BLaER1 treated with 17β-estradiol and CSF1 and Interleukin-3, amounts not matched to agents 10 nM and 100 nM (cell line): ENCODE results near the gene KLHL25.

Experiments used
- H3K27ac ChIP-seq, 11 experiments: shearing (Covaris generic); formaldehyde crosslinking; 2 replicates each; pipeline ENCODE4 v1.8.1; 2022
- H3K27me3 ChIP-seq, 11 experiments: shearing (Covaris generic); formaldehyde crosslinking; 2 replicates each; pipeline ENCODE4 v1.8.1; 2022
- H3K36me3 ChIP-seq, 11 experiments: shearing (Covaris generic); formaldehyde crosslinking; 2 replicates each; pipeline ENCODE4 v1.8.1; 2022
- H3K4me1 ChIP-seq, 10 experiments: shearing (Covaris generic); formaldehyde crosslinking; 2 replicates each; pipeline ENCODE4 v1.8.1; 2022
- H3K4me2 ChIP-seq, 11 experiments: shearing (Covaris generic); formaldehyde crosslinking; 2 replicates each; pipeline ENCODE4 v1.8.1; 2022
- H3K4me3 ChIP-seq, 10 experiments: shearing (Covaris generic); formaldehyde crosslinking; 2 replicates each; pipeline ENCODE4 v1.8.1; 2022
- H3K9ac ChIP-seq, 11 experiments: shearing (Covaris generic); formaldehyde crosslinking; 2 replicates each; pipeline ENCODE4 v1.8.1; 2022
- H3K9me3 ChIP-seq, 11 experiments: shearing (Covaris generic); formaldehyde crosslinking; replicated peaks in 1 of 11; 2 replicates each; pipeline ENCODE4 v1.8.1; 2022
- H4K20me1 ChIP-seq, 11 experiments: shearing (Covaris generic); formaldehyde crosslinking; 2 replicates each; pipeline ENCODE4 v1.8.1; 2022
- Cebpa-rat ChIP-seq, 11 experiments: shearing (Covaris generic); IDR thresholded peaks; 2 replicates each; pipeline ENCODE4 v1.8.1; 2022

KLHL25 gene

DNA sequence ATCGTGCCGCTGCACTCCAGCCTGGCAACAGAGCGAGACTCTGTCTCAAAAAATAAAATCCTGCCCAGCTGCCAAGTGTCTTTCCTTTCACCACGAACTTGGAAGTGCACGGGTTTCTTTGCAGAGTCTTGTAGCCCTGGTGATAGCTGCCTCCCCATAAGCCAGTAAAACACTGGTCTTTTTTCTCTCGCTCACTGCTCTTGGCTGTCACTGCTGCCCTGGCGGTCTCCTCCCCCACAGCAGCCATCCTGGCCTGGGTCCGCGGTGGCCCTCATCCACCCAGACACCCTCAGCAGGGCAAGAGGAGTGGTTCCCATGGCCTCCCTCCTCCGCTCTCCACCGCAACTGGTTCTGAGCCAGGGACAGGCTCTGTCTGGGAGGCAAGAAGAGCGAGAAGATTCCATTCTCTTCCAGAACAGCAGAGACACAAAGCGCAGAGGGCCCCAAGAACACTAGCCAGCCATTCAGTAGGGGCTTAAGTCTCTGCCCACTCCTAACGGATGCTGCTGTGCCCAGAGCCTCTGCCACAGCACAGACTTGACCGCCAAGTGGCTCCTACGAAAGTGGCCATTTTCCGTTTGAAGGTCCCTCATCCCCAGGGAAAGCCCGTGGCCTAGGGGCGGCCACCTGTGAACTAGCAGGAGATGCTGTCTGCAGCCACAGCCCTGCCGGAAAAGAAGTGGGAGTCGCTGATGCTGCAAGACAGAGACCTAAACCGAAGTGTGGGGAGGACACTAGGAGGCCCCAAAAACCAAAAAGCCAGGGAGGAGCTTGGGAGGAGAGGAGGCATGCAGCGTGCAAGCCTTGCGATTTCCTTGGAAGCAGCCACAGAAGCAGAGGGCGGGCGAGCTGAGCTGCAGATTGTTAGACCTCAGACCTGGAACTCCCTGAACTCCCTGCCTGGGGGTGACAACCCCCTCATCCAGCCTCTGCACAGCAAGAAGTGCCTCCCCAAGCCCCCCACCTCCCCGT is 44.1 kb downstream of the KLHL25 start:
- Histone ChIP-seq H3K4me2 (no peak overlapping the region), H3K27ac (0 out of 22 replicates have a peak overlapping the region, but pooled peaks of 1 of the 11 experiments have one; percentile 3), H3K9me3 (no peaks in the 10 kb centered on the region), H3K36me3 (peaks cover 35 to 45% (median 42%) of the 10 kb centered on the region in 11 experiments), H3K27me3 (no peaks in the 10 kb centered on the region), H3K9ac (no peak overlapping the region; a peak in 1 of 22 replicates), H4K20me1 (peaks cover 0 to 82% (median 48%) of the 10 kb centered on the region in 11 experiments; a peak in 14 of 22 replicates), H3K4me3 (no peak overlapping the region), H3K4me1 (peaks cover 9 to 24% (median 16%) of the 10 kb centered on the region in 10 experiments; a peak in 17 of 20 replicates)
- TF ChIP-seq Cebpa-rat (IDR thresholded peaks at IDR 0.05): no peak

DNA sequence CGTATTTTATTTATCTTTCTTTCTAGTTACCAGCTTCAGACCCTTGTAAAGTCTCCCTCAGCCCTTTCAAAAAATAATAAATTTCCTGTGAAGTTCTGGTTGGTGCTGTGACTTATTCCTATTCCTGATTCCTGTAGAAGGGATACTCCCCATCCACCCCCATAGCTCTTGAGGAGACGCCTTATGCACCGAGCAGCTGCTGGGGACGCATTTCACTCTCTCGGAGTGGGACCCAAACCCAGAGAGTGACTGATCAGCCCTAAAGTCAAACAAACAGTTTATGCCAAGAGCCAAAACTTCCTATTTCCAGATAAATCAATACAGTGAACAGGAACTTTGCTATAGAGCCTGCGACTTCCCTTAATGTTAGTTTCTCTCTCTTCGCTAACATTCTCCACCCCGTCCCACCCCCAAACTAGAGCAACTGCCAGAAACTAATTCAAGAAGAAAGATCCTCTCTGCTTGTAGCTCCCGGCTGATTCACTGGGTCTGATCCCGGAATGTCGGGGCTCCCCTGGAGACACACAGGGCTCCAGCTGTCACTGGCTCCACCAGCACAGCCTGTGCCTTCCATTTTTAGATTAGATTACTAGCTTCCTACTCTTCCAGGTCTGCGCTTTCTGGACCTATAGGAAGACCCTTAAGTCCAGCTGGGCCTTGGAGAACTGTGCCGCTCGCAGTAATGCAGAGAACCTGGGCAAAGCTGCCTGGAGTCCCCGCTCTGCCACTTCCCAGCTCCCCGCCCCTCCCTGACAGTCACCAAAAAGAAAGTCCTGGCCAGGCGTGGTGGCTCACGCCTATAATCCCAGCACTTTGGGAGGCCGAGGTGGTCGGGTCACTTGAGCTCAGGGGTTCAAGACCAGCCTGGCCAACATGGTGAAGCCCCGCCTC is 45.2 kb downstream of the KLHL25 start:
- no peaks in the 10 kb centered on the region for H3K27me3 ChIP-seq
- H3K4me2 ChIP-seq: no peak overlapping the region
- H3K4me1 ChIP-seq: peaks cover 8 to 22% (median 12%) of the 10 kb centered on the region in 10 experiments; a peak in 17 of 20 replicates
- peaks cover 44 to 56% (median 52%) of the 10 kb centered on the region in 11 experiments for H3K36me3 ChIP-seq
- no peak overlapping the region for H3K27ac ChIP-seq
- H3K9me3 ChIP-seq: no peaks in the 10 kb centered on the region
- H3K9ac ChIP-seq: no peak overlapping the region
- peaks cover 0 to 93% (median 59%) of the 10 kb centered on the region in 11 experiments; a peak in 14 of 22 replicates for H4K20me1 ChIP-seq
- H3K4me3 ChIP-seq: no peak overlapping the region
- TF ChIP-seq Cebpa-rat (IDR thresholded peaks at IDR 0.05): no peak

DNA sequence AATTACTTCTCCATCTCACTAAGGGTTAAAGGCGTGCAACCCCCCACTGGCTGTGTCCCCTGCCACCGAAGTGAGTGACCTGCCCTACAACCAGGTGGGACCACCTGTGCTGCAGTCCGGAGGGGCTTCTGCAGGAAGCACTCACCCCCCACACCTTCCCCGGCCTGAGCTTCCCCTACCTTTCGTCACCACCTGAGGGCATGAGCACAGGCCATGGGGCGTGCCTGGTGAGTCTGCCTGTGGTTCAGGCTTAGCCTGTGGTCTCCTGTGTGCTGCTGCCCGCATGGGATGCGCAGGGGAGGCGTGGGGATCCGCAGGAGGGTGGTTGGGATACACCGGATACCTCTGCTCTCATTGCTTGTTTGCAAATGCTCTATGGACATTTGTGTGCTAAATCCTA is 46.0 kb downstream of the KLHL25 start:
- H3K36me3 ChIP-seq: peaks cover 52 to 63% (median 60%) of the 10 kb centered on the region in 11 experiments
- no peak overlapping the region for H3K9ac ChIP-seq
- H3K4me3 ChIP-seq: no peak overlapping the region
- no peak for TF ChIP-seq Cebpa-rat (IDR thresholded peaks at IDR 0.05)
- no peaks in the 10 kb centered on the region for H3K27me3 ChIP-seq
- no peak overlapping the region for H3K4me2 ChIP-seq
- H3K27ac ChIP-seq: no peak overlapping the region
- no peaks in the 10 kb centered on the region for H3K9me3 ChIP-seq
- peaks cover under 1 to 14% (median 5%) of the 10 kb centered on the region in 10 experiments; a peak in 16 of 20 replicates for H3K4me1 ChIP-seq
- H4K20me1 ChIP-seq: peaks cover 0 to 96% (median 67%) of the 10 kb centered on the region in 11 experiments; a peak in 14 of 22 replicates

DNA sequence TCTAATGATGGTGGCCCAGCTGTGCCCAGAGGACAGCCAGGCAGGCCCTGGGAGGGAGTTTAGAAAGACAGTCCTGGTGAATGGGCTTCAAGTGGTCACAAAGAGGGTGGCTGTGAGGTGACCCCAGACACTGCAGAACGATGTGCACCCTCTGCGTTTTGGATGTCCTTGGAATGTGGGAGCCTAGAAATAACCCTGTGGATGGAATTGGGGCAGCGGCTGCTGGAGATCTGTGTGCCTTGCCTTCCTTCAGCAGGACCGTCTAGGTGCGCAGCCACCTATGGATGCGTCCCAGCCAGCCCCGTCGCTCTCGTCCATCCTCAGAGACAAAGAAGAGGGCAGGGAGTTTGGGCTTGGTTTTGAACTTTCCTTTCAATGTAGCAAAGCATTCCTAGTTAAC is 46.5 kb downstream of the KLHL25 start:
- H3K36me3 ChIP-seq: peaks cover 57 to 67% (median 63%) of the 10 kb centered on the region in 11 experiments
- H3K27me3 ChIP-seq: no peaks in the 10 kb centered on the region
- H3K27ac ChIP-seq: no peak overlapping the region
- no peak overlapping the region for H3K4me2 ChIP-seq
- no peaks in the 10 kb centered on the region for H3K9me3 ChIP-seq
- H3K9ac ChIP-seq: no peak overlapping the region
- TF ChIP-seq Cebpa-rat (IDR thresholded peaks at IDR 0.05): no peak
- H4K20me1 ChIP-seq: peaks cover 0 to 97% (median 72%) of the 10 kb centered on the region in 11 experiments; a peak in 16 of 22 replicates
- no peak overlapping the region for H3K4me3 ChIP-seq
- H3K4me1 ChIP-seq: peaks cover 0 to 8% (median 0%) of the 10 kb centered on the region in 10 experiments; a peak in 6 of 20 replicates

DNA sequence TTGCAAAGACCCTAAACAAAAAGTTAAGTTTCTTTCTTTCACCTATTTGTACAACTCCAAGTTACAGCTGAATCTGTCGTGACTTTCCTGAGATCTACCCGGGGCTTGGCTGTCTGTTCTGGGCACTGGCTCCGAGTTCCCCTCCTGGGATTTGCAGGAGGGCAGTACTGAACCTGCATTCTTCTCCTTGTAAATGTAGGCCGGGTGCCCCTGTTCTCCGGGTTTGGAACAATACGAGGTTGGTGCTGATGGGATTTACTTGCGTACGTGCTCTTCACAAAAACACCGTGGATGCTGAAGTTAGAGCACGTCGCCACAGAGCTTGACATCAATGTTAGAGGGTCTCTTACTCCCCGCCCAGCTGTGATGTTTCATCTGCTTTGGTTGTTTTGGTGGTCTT is 48.1 kb downstream of the KLHL25 start:
- Histone ChIP-seq H3K4me3 (no peak overlapping the region), H3K4me2 (no peak overlapping the region), H3K27ac (no peak overlapping the region), H3K27me3 (no peaks in the 10 kb centered on the region), H3K36me3 (peaks cover 72 to 82% (median 78%) of the 10 kb centered on the region in 11 experiments), H4K20me1 (peaks cover 0 to 100% (median 88%) of the 10 kb centered on the region in 11 experiments; a peak in 16 of 22 replicates), H3K4me1 (peaks cover 0 to 5% (median 0%) of the 10 kb centered on the region in 10 experiments; a peak in 3 of 20 replicates), H3K9ac (no peak overlapping the region), H3K9me3 (no peaks in the 10 kb centered on the region)
- TF ChIP-seq Cebpa-rat (IDR thresholded peaks at IDR 0.05): no peak

DNA sequence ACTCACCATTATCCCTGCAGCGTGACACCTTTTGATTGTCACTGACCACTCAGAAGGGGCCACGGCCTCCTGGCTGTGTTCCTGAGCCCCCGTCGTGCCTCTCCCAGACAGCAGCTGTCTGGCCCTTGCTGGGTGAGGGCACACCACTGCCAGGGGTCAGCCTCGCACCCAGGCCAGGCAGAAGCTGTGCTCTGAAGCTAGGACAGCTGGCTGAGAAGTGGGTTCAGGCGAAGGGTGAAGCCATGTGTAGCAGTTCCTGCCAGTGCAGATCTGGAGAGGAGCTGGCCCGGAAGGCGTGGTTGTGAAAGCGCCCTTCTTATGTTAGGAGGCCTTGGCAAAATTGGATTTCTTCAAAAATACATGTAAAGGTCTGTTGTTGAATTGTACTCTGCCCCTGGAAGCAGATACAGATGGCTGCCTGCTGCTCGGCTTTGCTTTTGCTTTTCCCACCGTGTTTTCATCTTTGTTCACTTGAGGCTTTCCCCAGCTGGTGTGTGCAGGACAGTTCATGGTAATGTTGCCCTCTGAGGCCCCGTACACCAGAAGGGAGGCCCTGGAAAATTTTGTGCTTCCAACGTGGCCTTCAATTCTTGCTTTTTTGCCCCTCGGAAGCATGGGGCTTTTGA is 49.1 kb downstream of the KLHL25 start:
- H3K27ac ChIP-seq: no peak overlapping the region
- no peak overlapping the region for H3K9ac ChIP-seq
- no peak overlapping the region for H3K4me2 ChIP-seq
- H3K4me1 ChIP-seq: peaks cover 0 to 5% (median 0%) of the 10 kb centered on the region in 10 experiments; a peak in 3 of 20 replicates
- H3K36me3 ChIP-seq: peaks cover 82 to 92% (median 88%) of the 10 kb centered on the region in 11 experiments
- no peak for TF ChIP-seq Cebpa-rat (IDR thresholded peaks at IDR 0.05)
- H3K4me3 ChIP-seq: no peak overlapping the region
- no peaks in the 10 kb centered on the region for H3K27me3 ChIP-seq
- no peaks in the 10 kb centered on the region for H3K9me3 ChIP-seq
- H4K20me1 ChIP-seq: peaks cover 0 to 100% (median 94%) of the 10 kb centered on the region in 11 experiments; a peak in 16 of 22 replicates

DNA sequence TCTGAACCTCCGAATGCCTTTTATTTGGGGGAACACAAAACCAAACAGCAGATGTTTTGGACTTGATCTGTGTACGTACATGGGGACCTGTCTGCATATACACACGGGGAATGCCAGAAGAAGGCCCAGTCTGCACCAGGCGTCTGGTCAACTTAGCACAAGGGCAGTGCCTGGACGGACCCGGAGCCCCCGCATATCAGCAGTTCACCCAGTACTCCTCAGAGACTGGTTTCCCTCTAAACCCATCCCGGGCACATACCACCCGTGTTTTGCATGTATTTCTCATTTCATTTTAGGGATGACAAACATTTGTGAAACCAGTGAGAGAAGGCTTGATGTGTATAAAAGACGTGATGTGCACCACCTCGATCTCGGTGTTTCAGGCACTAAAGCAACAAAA is 49.7 kb downstream of the KLHL25 start:
- H3K9me3 ChIP-seq: no peaks in the 10 kb centered on the region
- H3K27me3 ChIP-seq: no peaks in the 10 kb centered on the region
- peaks cover 0 to 5% (median 0%) of the 10 kb centered on the region in 10 experiments; a peak in 2 of 20 replicates for H3K4me1 ChIP-seq
- TF ChIP-seq Cebpa-rat (IDR thresholded peaks at IDR 0.05): no peak
- no peak overlapping the region for H3K4me3 ChIP-seq
- no peak overlapping the region for H3K9ac ChIP-seq
- no peak overlapping the region for H3K4me2 ChIP-seq
- H3K36me3 ChIP-seq: peaks cover 87 to 98% (median 94%) of the 10 kb centered on the region in 11 experiments
- peaks cover 0 to 99% (median 87%) of the 10 kb centered on the region in 11 experiments; a peak in 16 of 22 replicates for H4K20me1 ChIP-seq
- H3K27ac ChIP-seq: no peak overlapping the region

DNA sequence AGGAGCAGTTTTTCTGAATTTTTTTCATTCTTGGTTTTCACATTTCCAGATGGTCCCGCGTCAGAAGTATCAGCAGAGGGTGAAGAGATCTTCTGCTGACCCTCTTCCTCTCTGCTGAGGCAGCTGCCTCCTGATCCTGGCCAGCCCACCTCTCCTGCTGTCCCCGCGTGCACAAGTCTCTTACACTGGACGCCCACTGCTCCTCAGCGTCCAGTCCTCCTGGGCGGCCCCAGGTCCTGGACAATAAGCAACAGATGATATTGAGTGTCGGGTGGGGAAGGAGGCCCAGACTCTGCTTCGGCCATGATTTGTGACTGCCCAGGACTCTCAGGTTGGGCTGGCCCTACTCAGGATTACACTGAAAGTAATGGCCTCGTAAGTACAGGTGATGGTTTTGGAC is 50.1 kb downstream of the KLHL25 start:
- H3K4me3 ChIP-seq: no peak overlapping the region
- peaks cover 91 to 100% (median 98%) of the 10 kb centered on the region in 11 experiments for H3K36me3 ChIP-seq
- H3K4me2 ChIP-seq: no peak overlapping the region
- H3K4me1 ChIP-seq: peaks cover 0 to 5% (median 0%) of the 10 kb centered on the region in 10 experiments; a peak in 2 of 20 replicates
- TF ChIP-seq Cebpa-rat (IDR thresholded peaks at IDR 0.05): no peak
- H3K27me3 ChIP-seq: no peaks in the 10 kb centered on the region
- H3K27ac ChIP-seq: no peak overlapping the region
- no peak overlapping the region for H3K9ac ChIP-seq
- no peaks in the 10 kb centered on the region for H3K9me3 ChIP-seq
- H4K20me1 ChIP-seq: peaks cover 0 to 100% (median 83%) of the 10 kb centered on the region in 11 experiments; a peak in 16 of 22 replicates
